Measurements from ENCODE around the gene NME8.

DNA sequence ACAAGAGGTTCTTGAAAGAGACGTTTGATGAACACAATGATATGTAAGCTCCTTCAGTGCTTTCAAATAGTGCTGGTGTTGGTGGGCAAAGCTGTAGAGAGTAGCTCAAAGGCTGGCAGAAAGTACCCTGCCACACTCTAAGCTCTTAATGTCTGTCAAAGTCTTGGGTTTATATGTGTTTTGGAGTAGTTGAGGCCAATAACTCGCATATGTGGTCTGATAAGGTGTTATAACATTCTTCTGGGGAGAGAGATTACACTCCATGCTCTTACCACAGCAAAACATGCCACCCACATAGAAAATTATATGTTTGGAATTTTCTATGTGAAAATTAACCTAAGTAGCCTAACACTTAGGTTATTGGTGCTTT lies 30.8 kb upstream of the NME8 start:
- TF ChIP-seq MAX (IDR thresholded peaks at IDR 0.05) = no peak
- TF ChIP-seq POLR2A (IDR thresholded peaks at IDR 0.05; ENCODE audit: low read length) = no peak
- no peak for TF ChIP-seq JUN (IDR thresholded peaks at IDR 0.05)
- TF ChIP-seq, protein P1, sequence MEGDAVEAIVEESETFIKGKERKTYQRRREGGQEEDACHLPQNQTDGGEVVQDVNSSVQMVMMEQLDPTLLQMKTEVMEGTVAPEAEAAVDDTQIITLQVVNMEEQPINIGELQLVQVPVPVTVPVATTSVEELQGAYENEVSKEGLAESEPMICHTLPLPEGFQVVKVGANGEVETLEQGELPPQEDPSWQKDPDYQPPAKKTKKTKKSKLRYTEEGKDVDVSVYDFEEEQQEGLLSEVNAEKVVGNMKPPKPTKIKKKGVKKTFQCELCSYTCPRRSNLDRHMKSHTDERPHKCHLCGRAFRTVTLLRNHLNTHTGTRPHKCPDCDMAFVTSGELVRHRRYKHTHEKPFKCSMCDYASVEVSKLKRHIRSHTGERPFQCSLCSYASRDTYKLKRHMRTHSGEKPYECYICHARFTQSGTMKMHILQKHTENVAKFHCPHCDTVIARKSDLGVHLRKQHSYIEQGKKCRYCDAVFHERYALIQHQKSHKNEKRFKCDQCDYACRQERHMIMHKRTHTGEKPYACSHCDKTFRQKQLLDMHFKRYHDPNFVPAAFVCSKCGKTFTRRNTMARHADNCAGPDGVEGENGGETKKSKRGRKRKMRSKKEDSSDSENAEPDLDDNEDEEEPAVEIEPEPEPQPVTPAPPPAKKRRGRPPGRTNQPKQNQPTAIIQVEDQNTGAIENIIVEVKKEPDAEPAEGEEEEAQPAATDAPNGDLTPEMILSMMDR (IDR thresholded peaks at IDR 0.05) = no peak
- no peak for TF ChIP-seq RCOR1 (IDR thresholded peaks at IDR 0.05; ENCODE audit: low read depth, low read length)
- no peak for TF ChIP-seq MYC (IDR thresholded peaks at IDR 0.05; ENCODE audit: borderline replicate concordance, low read length)
- no peak for TF ChIP-seq CHD2 (IDR thresholded peaks at IDR 0.05; ENCODE audit: low read length, partially characterized antibody)
- no peak for TF ChIP-seq EHMT2 (IDR thresholded peaks at IDR 0.05; ENCODE audit: low read depth)
- TF ChIP-seq CEBPB (IDR thresholded peaks at IDR 0.05) = no peak
